ENCODE results near the gene PTCHD4.

Gene PTCHD4

DNA sequence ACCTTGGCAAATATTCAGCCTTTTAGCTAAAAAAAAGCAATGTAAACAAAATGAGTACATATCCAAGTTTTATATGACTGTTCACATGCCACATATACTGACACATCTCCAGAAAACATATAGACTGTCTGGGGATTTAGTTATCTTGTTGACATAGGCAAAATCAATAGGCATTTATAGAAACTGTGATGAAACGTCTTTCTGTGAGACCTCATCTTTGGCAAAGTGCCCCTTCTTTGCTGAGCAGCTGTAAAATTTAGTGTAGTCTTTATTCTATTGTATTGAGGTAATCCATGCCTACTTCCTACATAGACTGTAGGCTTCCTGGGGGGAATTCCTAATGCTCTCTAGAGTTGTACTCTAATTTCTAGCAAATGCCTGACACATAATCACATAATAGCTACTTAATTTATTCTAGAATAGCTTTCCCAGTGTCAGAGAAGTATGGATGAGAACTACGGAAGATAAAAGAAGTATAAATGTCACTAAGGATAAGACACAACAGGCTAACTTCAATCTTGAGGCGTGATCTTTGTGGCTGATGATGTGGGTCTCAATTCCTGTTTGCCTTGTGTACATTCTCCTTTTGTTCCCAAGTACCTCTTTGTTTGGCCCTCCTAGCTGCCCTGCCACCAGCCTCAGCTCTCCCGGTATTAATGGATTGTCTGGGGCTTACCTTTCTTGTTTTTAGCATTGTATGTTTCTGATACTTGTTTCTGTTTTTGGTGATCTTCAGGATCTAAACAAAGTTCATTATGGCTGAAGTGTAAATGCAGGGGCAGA, 30.6 kb downstream of the PTCHD4 start:
- no peak for DNase-seq
- no peaks in the 10 kb centered on the region for H3K36me3 Mint-ChIP-seq (ENCODE audit: low read depth)
- no peaks in the 10 kb centered on the region for H3K9me3 Mint-ChIP-seq
- H3K4me3 Mint-ChIP-seq = no peak overlapping the region
- H3K27me3 Mint-ChIP-seq = no peaks in the 10 kb centered on the region
- no peaks in the 10 kb centered on the region for H3K4me1 Mint-ChIP-seq (ENCODE audit: low read depth)
- H3K27ac Mint-ChIP-seq = no peak overlapping the region

DNA sequence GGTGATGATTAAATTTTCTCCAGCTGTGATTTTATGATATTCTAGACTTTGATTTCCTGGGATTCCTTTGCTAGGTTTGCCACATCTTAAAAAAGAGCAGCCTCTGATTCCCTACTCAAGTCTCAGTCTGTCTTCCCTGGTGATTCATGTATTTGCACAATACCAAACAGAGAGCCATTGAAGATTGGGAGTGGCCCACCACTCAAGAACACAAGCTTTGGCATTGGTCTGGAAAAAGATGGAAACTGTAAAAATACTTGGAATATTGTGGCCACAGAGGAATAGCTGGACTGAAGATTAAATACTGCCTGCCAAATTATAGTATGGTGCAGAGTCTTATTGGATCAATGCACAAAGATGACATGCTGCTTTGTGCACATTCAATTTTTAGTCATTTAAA, 32.9 kb downstream of the PTCHD4 start:
- H3K4me3 Mint-ChIP-seq = no peak overlapping the region
- H3K27ac Mint-ChIP-seq = no peak overlapping the region
- no peak for DNase-seq
- H3K9me3 Mint-ChIP-seq = no peaks in the 10 kb centered on the region
- no peaks in the 10 kb centered on the region for H3K36me3 Mint-ChIP-seq (ENCODE audit: low read depth)
- no peaks in the 10 kb centered on the region for H3K27me3 Mint-ChIP-seq
- H3K4me1 Mint-ChIP-seq (ENCODE audit: low read depth) = no peaks in the 10 kb centered on the region

DNA sequence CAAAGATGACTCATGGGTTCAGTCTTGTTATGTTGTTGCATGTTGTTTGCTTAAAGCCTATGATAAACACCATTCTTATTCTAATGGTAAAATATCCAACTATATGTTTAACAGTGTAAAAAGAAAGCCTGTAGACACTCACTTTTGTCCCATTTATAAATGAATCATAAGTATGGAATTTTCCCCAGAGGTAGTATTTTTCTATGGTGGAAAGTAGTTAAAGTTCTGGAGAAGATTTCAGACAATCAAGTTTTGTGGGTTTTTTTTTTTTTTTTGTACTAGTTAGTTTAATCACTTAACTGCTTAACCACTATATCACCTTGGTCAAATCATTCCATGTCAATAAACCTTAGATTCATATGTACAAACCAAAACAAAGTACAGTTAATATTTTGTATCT, 35.8 kb downstream of the PTCHD4 start:
- Mint-ChIP-seq H3K36me3 (ENCODE audit: low read depth) (no peaks in the 10 kb centered on the region), H3K4me1 (ENCODE audit: low read depth) (no peaks in the 10 kb centered on the region), H3K4me3 (no peak overlapping the region), H3K27me3 (peaks cover 10% of the 10 kb centered on the region), H3K9me3 (no peaks in the 10 kb centered on the region), H3K27ac (no peak overlapping the region)
- DNase-seq = no peak

DNA sequence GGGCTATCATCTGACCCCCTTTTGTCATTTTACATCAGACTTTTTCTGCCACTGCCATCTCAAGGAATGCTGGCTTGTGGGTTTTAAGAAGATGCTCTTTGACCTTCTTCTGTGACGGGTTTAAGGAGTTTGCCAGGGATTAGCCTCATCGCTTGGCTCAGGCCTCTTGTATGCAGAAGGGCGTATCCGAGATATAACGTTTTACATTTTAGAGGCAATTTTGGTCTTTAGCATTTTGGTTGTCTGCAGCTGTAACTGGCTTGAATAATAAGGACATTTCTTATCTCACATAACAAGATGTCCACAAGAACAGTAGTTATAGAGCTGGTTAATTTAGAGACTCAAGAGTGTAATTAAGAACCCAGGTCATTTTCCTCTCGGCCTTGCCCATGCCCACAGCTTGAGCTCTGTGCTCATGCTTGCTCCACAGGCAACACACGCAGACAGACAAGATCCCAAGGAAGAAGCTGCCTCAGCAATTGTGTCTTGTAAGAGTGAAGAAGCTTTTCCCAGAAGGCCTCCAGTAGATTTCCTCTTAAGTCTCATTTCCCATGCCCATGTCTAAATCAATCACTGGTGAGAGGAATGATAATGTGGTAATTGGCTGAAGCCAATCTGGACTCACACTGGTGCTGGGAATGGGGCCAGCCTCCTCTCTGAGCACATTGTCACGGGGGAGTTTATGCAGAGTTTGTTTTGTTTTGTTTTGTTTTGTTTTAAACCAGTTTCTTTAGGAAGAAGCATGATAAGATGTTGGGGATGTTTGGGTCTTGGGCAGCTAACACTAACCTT, 36.8 kb downstream of the PTCHD4 start:
- no peak for DNase-seq
- H3K4me1 Mint-ChIP-seq (ENCODE audit: low read depth) = peaks cover 3% of the 10 kb centered on the region
- no peaks in the 10 kb centered on the region for H3K9me3 Mint-ChIP-seq
- no peak overlapping the region for H3K27ac Mint-ChIP-seq
- H3K4me3 Mint-ChIP-seq = no peak overlapping the region
- no peaks in the 10 kb centered on the region for H3K36me3 Mint-ChIP-seq (ENCODE audit: low read depth)
- peaks cover 17% of the 10 kb centered on the region for H3K27me3 Mint-ChIP-seq

DNA sequence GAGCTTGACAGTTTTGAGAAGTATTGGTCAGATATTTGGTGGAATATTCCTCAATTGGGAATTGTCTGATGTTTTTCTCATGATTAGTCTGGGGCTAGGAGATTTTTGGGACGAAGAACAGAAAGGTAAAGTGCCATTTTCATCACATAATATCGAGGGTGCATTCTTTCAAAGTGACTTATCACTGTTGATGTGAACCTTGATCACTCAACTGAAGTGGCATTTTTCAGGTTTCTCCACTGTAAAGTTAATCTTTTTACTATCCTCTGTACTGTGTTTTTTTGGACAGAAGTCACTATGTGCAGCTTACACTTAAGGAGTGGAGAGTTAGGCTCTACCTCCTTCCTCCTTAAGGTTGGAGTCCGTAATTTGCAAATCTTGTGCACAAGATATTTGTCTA, 39.2 kb downstream of the PTCHD4 start:
- no peaks in the 10 kb centered on the region for H3K9me3 Mint-ChIP-seq
- H3K4me1 Mint-ChIP-seq (ENCODE audit: low read depth) = peaks cover 3% of the 10 kb centered on the region
- H3K27me3 Mint-ChIP-seq = peaks cover 34% of the 10 kb centered on the region

DNA sequence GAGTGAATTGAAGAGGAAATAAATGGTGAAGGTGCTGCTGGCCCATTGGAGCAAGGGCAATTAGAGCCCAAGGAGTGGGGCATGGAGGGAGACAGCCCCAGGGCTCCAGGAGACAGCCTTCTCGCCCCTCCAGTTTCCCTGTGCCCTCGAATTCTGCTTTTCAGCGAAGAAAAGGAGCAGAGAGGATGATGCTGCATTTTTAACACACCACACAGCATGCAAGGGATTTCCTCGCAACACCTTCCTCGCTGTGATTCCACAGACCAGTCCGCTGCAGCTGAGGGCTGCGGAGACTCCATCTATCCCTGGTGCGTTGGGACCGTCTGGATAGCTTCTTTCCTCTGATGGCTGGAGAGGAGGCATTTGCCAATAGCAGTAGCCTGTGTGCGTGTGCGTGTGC, 41.7 kb downstream of the PTCHD4 start:
- peaks cover 3% of the 10 kb centered on the region for H3K4me1 Mint-ChIP-seq (ENCODE audit: low read depth)
- no peak overlapping the region for H3K4me3 Mint-ChIP-seq
- no peaks in the 10 kb centered on the region for H3K9me3 Mint-ChIP-seq
- H3K27me3 Mint-ChIP-seq = peaks cover 36% of the 10 kb centered on the region
- no peaks in the 10 kb centered on the region for H3K36me3 Mint-ChIP-seq (ENCODE audit: low read depth)
- H3K27ac Mint-ChIP-seq = no peak overlapping the region
- no peak for DNase-seq

More for the DNA sequence above, 39.2 kb downstream of the PTCHD4 start:
- H3K27ac Mint-ChIP-seq = no peak overlapping the region
- no peak overlapping the region for H3K4me3 Mint-ChIP-seq
- DNase-seq = no peak
- no peaks in the 10 kb centered on the region for H3K36me3 Mint-ChIP-seq (ENCODE audit: low read depth)

DNA sequence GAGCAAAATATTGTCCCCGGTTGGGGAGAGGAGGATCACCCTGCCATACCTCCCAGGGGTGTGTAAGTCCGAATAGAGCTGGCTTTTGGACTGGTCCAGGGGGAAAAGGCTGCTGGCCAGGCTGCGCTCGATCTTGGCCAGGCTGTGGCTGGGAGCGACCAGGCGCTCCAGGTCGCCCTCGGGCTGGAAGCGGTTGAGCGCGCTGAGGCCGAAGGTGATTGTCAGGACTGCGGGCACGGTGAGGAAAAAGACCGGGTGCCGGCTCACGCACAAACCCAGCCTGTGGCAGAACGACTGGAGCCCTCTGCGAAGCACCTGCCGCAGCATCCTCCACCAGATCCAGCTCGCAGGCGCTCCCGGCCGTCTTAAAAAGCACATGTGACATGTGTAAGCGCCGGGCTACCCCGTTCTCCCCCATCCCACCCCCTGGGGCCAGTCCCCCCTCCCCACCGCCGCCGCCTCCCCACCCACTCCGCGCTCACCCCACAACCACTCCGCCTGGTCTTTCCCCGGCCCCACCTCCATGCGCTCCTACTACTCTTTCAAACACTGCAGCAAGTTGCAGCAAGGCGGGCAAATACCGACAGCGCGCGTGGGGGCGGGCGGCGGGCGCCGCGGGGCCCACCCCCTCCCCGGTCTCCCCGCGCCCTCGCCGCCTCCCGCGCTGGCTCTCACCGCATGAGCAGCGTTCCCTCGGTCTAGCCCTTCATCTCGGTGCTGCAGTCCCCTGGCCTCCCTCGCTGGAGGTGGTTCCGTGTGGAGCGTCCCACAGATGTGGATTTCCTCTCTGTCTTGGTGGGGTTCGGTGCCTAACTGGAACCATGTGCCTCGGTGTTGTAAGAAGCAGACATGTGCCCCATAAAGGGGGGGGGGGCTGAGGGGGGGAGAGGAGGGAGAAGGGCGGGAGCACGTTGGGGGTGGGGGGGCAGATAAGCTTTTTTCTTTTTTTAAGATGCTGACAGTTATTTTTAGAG, 42.4 kb downstream of the PTCHD4 start:
- H3K4me3 Mint-ChIP-seq = no peak overlapping the region

DNA sequence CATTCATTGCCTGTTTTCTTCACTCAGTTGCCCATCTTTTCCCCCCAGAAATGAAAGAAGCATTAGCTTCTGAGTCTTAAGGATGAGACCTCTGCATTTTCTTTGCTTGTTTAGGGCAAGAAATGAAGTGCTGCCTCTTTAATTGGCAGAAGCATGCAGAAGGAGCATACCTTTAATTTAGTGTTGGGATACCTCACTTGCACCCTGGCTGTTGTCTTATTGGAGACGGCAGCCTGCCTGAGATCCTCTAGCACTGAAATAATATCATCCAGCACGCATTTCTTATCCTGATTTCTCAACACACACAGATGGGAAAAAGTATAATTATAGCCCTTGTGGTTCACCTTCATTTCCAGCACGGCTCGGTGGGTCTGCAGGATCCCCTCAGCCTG, 43.1 kb downstream of the PTCHD4 start:
- Mint-ChIP-seq H3K4me3 (no peak overlapping the region), H3K4me1 (ENCODE audit: low read depth) (peaks cover 3% of the 10 kb centered on the region), H3K36me3 (ENCODE audit: low read depth) (no peaks in the 10 kb centered on the region), H3K9me3 (no peaks in the 10 kb centered on the region), H3K27me3 (peaks cover 36% of the 10 kb centered on the region), H3K27ac (no peak overlapping the region)
- DNase-seq = no peak

More for the DNA sequence above, 42.4 kb downstream of the PTCHD4 start:
- no peak for DNase-seq
- no peak overlapping the region for H3K27ac Mint-ChIP-seq
- H3K9me3 Mint-ChIP-seq = no peaks in the 10 kb centered on the region
- H3K36me3 Mint-ChIP-seq (ENCODE audit: low read depth) = no peaks in the 10 kb centered on the region
- peaks cover 36% of the 10 kb centered on the region for H3K27me3 Mint-ChIP-seq
- H3K4me1 Mint-ChIP-seq (ENCODE audit: low read depth) = peaks cover 3% of the 10 kb centered on the region

DNA sequence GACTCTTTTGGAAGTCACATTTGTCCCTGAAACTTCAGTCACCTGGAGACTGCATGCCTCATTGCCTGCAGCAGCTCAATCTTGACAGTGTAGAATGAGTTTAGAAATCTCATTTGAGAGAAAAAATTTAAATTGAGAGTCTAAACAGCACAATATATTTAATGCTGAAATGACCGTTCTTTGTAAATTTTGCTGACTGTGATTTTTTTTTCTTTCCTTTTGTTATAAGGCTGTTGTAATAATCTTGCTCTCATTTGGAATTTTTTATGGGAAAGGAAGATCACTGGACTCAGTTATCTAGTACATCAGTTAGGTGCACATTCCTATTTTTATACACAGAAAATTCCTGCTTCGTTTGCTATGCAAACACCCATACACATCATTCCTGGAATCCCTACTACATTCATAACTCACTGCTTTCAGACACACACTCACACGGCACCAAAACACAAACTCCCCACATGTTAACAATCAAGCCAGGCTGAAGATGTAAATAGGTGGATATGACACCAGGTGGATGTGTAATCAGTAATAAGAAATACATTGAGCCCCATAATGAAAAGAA, 43.8 kb downstream of the PTCHD4 start:
- Mint-ChIP-seq H3K27me3 (peaks cover 36% of the 10 kb centered on the region), H3K27ac (no peak overlapping the region), H3K4me3 (no peak overlapping the region), H3K36me3 (ENCODE audit: low read depth) (no peaks in the 10 kb centered on the region), H3K9me3 (no peaks in the 10 kb centered on the region), H3K4me1 (ENCODE audit: low read depth) (peaks cover 3% of the 10 kb centered on the region)
- DNase-seq = no peak

DNA sequence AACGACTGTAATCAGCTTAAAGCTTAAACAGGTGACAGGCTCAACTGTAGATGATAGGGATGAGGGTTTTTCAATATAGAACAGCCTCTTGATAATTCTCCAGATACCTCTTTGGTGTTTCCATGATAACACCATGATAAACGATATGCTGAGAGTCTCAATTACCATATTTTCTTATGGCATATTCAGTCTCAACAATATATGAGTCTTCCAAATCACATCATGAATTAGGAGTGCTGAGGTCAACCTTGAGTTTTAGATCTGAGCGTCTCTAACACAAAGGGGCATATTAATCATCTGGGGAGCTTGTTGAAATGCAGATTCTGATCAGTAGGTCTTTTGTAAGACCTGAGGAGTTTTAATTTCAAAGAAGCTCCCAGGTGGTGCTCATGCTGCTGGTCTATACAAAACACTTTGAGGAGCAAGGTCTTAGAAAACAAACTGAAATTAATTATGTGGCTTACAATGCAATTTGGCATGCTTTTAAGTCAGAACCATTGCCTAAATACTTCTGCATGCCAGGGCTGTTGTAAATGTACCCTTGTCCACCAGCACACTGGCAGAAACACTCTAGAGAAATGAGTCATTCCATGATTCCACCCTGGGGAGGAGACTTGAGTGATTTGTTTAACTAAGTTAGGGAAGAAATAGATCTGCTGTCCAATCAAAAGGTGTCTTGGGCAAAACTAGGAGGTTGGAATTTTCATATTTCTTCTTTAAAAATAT, 49.6 kb downstream of the PTCHD4 start:
- Mint-ChIP-seq H3K36me3 (ENCODE audit: low read depth) (no peaks in the 10 kb centered on the region), H3K4me1 (ENCODE audit: low read depth) (no peaks in the 10 kb centered on the region), H3K27ac (no peak overlapping the region), H3K9me3 (no peaks in the 10 kb centered on the region), H3K4me3 (no peak overlapping the region), H3K27me3 (peaks cover 2% of the 10 kb centered on the region)
- no peak for DNase-seq
